GM12801 (cell line): ENCODE measurements around the gene ENO3.

Source experiments
- TF ChIP-seq, protein P1 (sequence below): IDR thresholded peaks from one replicate; pipeline ENCODE4 v1.5.1; 2011; ENCODE audit warnings: control low read depth; ENCODE audit not compliant: insufficient read length; ENCODE audit errors: extremely low read depth

ENO3 gene

DNA sequence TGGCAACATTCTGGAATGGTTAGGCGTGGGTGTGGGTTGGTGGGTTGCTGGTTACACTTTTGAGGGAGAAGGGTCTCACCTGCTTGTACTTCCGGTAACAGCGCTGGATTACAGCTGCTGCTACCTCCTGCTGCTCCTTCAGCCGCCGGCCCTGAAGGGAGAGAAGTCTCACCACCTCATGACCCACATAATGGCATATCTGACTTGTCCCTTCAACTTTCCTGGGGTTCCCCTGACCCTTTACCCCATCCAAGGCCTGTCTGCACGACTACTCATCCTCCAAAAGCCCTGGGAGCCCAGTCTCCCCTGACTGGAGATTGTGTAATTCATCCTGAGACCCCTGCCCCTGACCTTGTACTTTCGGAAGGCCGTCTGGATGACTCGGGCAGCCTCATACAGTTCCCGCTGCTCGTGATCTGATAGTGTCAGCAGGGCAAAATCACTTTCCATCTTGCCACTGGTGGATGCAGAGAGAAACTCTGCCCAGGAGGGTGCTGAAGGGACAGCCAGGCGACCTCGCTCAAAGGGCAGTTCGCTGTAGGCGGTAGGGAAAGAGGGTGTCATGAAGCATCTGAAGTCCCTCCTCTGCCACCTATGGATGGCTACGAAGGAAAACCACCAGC is 18.7 kb downstream of the ENO3 start:
- TF ChIP-seq, protein P1, sequence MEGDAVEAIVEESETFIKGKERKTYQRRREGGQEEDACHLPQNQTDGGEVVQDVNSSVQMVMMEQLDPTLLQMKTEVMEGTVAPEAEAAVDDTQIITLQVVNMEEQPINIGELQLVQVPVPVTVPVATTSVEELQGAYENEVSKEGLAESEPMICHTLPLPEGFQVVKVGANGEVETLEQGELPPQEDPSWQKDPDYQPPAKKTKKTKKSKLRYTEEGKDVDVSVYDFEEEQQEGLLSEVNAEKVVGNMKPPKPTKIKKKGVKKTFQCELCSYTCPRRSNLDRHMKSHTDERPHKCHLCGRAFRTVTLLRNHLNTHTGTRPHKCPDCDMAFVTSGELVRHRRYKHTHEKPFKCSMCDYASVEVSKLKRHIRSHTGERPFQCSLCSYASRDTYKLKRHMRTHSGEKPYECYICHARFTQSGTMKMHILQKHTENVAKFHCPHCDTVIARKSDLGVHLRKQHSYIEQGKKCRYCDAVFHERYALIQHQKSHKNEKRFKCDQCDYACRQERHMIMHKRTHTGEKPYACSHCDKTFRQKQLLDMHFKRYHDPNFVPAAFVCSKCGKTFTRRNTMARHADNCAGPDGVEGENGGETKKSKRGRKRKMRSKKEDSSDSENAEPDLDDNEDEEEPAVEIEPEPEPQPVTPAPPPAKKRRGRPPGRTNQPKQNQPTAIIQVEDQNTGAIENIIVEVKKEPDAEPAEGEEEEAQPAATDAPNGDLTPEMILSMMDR: no peak

GRCh38 chr17:4970273-4970672 is 19.4 kb downstream of the ENO3 start:
- TF ChIP-seq, protein P1: no peak

DNA sequence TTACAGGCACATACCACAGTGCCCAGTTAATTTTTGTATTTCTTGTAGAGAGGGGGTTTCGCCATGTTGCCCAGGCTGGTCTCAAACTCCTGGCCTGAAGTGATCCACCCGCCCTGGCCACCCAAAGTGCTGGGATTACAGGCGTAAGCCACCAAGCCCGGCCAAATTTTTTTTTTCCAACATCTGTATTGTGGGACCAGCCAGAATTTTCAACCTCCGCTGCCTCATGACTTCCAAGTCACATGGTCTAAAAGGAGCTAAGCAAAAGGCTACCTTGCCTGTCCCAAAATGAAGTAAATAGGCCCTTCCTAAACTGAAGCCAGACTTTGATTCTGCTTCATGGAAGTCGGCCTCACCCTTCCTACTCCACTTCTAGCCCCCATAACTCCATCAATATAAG is 20.9 kb downstream of the ENO3 start:
- TF ChIP-seq, protein P1: no peak

GRCh38 chr17:4972322-4972721 is 21.4 kb downstream of the ENO3 start:
- TF ChIP-seq, protein P1: no peak

- TF ChIP-seq, protein P1: no peak
These were observed 21.8 kb downstream of the ENO3 start for GRCh38 chr17:4972752-4973151.

DNA sequence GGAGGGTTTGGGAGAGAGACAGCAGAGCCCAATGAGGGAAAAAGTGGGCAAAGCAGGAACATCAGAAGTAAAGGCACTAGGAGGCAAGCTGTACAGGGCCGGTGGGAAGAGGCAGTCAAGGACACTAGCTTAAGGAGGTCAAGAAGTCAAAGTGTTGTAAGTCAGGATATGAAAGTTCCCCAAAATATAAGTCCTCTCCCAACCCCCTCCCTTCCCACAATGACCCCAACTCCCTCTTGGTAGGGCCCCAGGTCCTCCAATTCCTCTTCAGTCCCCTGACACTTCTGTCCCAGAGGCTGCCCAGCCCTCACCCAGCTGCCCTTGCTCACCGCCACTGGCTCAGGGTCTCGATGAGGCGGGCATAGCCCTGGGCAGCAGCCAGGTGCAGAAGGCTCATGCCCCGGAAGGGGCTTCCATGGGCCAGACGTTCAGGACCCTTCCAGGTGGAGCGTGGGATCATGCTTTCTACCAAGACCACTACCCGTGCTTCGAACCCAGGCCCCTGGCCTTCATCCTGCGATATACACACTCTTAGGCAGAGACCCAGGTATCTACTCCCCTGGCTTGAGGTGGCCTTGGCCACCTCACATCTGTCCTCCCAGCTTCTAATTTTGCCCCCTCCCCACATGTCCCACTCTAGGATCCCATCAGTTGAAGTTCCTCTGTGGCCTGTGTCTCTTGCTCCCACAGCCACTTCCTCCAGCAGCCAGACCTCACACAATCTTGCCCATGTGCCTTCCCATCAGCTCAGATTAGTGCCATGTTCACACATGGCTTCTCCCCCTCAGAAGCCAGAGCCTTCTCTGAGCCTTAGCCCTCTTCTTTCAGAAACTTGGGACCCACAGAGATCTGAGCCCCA is 22.6 kb downstream of the ENO3 start:
- TF ChIP-seq, protein P1: no peak

GRCh38 chr17:4974115-4974670 is 23.3 kb downstream of the ENO3 start:
- TF ChIP-seq, protein P1: no peak
